Stimulated activated CD8-positive, alpha-beta memory T cell treated with anti-CD3 and anti-CD28 coated beads, Interleukin-4, amount 100 ng/mL, for 4 hours (primary cell): Measurements from ENCODE around the gene AKT1.
"Not testable (repeated sequence)": the region's sequence is repeated elsewhere in the genome, so short reads cannot be mapped to it uniquely, and the experiment has no call there.

Experiments
- DNase-seq, 2 donors: peaks; one replicate each; pipeline ENCODE4 v3.0.0-alpha.2; 2020; ENCODE audit warnings: low read depth in 2 of 2, low spot score in 1 of 2

The AKT1 gene

DNA sequence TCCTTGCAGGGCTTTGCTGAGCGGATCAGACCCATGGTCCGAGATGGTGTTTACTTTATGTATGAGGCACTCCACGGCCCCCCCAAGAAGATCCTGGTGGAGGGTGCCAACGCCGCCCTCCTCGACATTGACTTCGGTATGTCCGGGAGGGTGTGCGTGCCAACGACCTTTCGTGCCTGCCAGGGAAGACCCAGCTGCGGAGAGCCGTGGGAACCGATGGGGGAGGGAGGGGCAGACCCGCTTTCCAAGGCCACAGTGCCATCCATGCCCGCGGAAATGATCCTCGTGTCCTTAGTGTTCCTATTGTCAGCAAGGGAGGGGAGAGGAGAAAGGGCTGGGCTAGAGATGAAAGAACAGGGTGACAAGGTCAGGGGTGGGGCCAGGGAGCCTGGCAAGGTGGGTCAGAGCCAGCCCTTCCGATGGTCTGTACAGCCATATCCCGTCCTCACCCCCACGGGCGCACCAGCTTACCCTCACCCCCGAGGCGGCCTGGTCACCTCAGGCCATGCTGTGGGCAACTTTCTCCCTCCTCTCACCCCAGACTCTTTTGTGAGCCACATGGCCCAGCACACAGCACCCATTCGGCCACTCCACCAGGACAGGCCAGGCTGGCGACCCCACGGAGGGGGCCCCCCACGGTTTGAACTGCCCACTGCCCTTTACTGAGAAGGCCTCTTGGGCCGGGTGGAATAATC lies 54.3 kb downstream of the AKT1 start:
- DNase-seq: no peak

DNA sequence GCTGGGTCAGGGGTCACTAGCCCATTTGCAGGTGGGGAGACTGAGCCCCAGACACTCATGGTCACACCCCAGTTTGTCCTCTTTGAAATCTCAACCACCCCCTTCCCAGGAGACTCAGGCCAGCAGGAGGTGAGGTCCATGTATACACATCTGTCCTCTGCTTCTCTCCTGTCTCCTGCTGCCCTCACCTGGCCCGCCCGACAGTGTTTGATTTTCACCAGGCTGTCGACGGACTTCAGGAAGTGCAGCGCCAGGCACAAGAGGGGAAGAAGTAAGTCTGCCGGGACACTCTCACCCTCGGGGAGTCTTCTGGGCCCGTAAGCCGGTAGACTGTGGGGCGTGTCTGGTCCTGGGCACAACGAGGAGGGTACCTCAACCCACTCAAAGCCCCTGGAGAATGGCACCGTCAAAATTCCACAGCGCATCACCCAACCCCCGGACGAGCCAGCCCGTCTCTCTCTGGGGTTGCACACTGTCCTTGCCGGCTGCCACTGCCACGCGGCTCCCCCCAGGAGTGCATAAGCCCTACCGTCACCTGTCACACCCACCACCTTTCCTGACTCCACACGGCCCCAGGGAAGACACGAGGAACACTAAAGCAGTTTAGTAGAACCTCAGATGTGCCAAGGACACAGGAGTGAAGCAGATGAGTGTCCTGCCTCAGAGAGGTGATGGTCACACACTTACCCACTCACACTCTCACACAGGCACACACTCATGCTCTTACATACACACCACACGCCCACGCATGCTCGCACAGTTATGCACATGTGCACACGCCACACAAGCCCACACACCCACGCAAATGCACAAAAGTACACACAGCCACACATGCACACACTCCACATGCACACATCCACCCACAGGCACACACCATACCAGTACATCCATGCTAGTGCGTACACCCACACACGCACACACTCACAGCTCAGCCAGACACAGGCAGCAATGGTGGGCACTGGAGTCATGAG lies 55.7 kb downstream of the AKT1 start:
- DNase-seq: no peak

DNA sequence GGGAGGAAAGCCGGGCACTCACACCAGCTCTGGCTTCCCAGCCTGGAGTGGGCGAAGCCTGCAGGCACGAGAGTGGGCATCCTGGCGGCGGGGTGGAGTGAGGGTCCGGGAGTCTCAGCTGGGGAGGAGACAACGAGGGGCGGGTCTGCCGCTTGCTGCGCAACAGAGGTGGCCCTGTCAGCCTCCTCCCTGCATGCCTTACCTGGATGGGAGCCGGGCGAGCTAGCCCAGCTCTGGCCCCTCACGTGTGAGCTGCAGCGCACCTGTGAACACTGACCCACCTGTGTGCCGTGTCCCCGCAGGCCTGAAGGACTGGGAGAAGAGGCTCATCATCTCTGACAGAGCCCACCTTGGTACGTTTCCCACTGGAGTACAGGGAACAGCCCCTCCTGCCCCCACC lies 56.5 kb downstream of the AKT1 start:
- no peak for DNase-seq

DNA sequence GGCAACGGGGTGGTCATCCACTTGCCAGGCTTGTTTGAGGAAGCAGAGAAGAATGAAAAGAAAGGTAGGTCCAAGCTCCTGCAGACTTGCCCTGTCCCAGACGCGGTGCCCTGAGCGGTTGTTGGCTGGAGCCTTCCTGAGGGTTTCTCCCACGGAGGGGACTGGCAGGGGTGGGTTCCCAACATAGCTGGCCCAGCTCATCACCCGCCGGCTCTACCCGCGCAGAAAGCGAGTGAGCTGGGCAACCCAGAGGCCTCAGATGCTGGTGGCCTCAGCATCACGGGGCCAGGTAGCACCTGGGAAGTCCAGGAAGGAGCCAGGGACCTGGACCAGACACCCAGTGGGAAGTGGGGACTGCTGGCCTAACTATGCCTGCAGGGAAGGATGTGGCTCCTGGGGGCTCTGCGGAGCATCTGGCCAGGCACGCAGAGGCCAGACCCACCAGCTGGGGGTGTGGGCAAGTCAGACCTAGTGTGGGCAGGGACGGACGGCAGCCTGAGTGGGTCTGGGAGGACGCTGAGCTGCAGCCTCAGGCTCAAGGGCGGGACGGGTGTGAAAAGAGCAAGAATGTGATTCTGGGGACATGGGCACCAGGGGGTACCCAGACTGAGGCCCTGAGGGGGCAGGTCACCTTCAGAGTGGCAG lies 57.1 kb downstream of the AKT1 start:
- DNase-seq: no peak

DNA sequence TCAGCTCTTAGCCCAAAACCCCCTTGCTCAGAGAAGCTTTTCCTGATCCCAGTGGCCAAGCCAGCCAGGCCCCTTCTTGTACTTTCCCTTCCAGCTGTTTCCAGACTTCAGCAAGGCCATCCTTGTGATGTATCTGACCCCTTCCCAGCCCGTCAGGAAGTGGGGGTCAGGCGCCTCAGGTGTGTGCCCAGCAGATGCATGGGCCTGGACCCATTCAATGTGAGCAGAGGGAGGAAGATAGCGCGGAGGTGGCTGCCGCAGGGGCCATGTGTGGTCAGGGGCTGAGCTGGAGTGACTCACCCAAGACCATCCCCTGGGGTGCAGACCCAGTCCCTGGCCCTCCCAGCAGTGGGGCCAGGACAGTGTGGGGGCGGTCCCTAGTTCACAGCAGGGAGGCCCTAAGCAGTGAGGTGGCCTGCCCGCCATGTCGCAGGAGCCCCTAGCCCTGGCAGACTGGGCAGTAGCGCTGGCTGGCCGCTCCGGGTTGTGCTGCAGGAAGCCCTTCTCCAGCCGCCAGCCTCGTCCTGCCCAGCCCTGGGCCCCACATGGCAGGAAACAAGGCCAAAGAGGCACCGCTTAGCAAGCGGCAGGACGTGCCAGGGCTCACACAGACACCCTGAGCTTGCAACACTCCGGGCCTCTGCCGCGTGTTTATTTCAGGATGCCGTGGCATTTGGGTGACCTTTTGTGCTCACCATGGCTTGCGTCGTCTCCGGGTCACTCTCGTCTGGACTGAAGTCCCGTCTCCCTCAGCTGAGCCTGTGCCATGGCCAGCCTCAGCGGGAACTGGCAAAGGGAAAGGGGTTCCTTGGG lies 59.5 kb downstream of the AKT1 start:
- no peak for DNase-seq

DNA sequence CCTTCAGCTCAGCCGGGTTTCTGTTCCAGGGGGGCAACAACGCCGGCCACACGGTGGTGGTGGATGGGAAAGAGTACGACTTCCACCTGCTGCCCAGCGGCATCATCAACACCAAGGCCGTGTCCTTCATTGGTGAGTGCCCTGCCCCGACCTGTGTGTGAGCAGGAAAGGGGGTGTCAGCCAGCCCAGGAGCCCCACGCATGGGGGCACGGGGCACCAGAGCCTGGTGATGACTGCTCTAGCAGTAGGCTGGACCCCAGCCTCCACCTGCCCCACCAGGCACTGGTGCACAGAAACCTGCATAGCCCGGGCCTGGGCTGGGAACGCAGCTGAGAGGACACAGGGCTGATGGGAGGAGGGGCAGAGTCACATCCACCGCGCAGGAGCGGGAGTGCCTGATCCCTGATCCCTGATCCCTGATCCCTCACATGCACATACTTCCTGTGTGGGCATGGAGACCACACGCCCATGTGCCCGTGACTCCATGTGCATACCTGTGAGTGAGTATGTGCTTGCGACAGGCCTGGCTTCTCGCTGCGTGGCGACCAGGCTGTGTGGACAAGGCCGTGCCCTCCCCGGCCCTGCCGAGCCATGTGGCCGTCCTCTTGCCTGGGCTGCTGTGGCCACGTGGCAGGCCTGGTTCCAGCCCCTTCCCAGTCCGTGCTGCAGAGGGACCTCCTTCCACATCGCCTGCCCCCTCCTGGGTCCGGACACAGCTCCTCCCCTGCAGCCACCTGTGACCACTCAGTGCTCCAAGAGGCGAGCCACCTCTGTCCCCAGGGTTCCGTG lies 60.4 kb downstream of the AKT1 start:
- no peak for DNase-seq

DNA sequence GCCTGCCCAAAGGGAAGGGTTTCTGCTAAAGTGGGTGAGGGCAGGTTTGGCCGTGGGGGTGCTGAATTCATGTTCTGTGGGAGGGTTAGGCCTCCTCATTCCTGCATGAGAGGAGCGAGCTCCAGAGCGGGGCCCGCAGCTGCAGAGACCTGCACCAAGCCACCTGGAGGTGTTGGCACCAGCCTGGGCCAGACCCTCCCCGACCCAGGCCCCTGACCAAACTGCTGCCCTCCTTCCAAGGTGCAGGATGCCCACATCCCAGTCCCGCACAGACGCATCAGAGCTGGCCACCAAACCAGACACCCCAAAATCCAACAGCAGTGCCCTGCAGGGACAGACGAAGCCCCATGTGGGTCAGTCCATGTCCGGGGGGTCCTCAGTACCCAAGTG lies 61.0 kb downstream of the AKT1 start:
- DNase-seq: no peak

DNA sequence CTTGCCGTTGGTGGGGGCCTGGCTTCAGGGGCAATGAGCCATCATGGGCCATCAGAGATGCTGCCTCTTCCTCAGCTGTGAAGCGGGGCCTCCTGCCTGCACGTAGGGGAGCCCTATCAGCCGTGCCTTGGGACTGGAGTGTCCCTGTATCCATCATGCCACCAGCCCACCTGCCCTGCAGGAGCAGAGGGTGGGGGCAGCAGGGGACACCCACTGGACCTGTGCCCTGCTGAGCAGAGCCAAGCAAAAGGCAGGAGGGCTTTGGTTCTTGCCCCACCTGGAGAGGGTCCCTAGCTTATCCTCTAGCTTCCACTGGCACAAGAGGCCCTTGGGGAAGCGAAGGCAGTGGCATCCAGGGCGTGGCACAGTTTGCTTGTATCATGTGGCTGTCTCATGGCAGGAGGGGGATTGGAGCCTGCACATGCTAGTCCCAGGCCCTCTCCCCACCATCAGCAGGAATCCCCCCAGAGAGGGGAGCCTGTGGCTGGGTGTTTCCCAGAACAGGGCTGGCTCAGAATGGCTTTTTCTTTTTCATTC lies 61.4 kb downstream of the AKT1 start:
- no peak for DNase-seq

DNA sequence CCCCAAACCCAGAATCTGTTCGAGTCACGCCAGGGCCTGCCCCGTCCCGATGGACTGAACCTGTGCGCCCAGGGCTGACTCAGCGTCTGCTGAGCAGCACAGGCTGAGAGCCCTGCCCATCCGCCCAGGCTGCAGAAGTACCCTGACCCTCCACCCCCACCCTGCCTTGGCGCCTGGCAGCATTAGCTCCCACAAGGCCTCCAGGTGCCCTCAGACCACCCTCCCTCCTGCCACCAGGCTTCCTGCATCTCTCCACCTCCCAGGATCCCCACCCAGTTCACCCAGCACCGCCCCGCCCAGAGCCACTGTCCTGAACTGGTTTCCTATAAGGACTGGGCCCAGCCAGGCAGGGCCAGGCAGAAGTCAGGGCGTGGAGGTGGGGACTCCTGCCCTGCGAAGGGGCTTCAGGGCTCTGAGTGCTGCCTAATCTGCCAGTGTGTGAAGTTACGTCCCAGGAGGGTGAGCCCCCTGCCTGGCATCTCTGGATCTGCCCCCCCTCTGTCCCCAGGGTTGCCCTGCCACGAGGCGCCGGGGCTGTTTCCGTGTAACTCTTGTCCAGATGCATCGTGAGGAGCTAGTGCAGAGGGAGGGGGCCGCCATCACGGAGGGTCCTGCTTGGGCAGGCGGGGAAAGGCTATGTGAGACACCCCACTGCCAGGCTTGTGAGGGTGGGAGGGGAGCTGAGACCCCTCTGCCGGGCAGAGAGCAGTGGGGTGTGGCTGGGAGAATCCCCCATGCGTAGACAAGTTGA lies 62.4 kb downstream of the AKT1 start:
- DNase-seq: no peak

DNA sequence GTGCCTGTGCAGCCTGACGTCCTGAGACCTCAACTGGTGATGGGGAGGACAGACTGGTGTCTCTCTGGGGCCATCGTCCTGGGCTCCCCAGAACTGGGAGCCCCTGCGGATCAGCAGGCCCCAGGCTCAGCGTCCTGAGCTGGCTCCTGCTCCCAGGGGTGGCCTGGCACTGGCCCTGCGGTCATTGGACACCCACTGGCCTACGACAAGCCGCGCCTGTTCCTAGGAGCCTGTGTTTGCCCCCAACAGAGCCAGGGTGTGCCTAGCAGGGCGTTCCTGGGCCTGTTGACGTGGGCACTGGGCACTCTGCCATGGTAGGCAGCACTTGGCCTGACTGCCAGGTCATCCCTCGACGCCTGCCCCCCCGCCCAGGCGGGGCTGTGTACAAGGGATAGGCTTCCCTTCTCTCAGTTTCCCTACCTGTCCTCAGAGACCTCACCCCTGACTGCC lies 63.2 kb downstream of the AKT1 start:
- no peak for DNase-seq

DNA sequence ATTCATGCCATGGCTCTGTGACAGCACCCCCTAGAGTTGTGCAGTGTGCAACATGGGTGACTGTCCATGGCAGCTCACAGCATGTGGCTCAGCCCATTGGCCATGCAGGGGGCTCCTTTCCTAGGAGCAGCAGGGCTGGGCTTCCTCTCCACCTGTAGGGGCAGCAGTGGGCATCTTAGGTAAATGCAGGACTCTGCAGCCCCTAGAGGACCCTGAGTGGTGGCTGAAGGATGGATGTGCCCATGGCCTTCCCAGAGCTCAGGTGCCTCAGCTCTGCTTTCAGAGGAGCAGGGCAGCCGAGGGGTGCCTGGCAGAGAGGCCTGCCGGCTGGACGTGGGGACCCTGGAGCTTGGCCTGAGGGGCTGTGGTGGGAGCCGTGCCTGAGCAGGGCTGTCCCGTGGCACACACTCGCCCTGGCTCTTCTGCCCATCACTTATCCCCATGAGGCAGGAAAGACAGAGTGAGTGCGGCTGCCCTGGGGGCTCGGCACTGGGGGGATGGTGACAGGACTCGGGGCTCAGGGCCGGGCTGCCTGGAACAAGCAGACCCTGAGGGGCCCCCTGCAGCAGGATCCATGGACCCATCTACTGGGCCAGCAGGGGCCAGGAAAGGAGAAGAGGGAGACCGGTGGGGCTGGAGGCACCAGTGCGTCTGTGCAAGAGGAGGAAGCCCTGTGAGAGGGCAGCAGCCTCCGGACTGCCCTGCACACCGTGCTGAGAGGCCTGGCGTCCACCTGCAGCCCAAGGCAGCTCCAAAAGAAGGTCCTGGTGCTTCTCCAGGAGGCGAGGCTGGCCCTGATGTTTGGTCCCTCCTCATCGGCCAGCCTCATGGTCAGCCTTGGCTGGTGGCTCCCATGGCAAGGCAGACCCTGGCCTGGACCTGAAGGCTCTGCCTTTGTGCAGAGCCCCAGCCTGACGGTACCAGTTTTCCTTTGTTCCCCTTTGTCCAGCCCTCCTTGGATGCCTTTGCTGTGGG lies 63.9 kb downstream of the AKT1 start:
- no peak for DNase-seq

DNA sequence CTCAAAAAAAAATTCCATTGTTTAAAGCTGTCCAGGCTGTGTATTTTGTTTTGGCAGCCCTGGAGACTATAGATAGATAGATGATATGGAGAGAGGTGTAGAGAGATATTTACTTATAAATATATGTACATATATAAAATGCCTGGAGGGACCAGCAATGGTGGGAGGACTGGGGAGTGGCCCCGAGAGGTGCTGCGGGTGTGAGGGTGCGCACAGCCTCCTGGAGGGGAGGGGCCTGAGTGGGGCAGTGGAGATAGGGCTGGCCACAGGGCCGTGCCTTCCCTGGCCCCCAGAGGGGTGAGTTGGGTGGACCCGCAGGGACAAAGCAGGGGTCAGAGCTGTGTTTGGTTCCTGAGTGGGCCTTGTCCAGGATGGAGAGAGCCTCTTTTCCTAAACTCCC lies 65.1 kb downstream of the AKT1 start:
- DNase-seq: no peak

DNA sequence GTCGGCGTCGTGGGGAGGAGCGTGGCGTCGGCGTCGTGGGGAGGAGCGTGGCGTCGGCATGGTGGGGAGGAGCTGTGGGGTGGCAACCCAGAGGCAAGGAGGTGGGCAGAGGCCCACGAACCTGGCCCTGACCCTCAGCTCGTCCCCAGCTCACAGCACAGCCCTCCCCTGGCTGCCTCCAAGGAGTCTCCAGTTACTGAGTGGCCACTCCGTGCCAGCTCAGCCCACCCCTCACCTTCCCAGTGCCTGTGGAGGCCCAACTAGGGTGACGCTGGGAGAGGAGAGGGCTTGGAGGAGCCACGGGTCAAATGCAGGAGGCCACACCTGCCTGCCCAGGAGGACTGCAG lies 65.7 kb downstream of the AKT1 start:
- no peak for DNase-seq

DNA sequence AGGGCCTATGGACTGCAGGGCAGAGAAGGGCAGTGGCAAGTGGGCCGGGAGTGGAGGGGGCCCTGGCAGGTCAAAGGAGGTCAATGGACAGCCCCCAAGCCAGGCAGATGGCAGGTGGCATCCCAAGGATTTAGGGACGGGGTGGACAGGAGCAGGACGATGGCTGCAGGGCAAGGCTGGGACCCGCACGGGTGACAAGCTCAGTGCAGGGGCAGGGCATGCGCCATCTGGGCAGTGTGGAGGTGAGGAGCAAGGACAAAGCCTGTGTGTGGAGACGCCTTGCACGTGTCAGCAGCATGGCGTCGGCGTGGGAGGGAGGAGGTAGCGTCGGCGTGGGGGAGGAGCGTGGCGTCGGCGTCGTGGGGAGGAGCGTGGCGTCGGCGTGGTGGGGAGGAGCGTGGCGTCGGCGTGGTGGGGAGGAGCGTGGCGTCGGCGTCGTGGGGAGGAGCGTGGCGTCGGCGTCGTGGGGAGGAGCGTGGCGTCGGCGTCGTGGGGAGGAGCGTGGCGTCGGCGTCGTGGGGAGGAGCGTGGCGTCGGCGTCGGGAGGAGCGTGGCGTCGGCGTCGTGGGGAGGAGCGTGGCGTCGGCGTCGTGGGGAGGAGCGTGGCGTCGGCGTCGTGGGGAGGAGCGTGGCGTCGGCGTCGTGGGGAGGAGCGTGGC lies 66.2 kb downstream of the AKT1 start:
- not testable (repeated sequence) for DNase-seq

DNA sequence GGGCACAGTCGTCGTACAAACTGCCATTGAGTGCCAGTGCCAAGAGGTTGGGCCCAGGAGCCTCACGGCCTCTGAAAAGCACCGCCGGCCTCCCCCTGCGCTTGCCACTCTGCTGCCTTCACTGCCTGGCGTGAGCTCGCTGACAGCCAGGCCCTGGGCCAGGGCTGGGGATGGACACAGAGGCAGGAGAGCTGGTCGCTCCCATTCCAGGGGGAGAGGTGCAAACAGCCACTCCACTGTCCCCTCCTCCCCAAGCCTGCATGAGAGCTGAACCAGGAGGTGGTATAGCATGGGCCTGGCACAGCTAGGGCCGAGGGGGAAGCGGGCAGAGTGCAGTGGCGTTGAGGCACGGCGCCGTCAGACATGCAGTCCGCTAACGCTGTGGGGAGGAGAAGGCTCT lies 66.9 kb downstream of the AKT1 start:
- DNase-seq: no peak

DNA sequence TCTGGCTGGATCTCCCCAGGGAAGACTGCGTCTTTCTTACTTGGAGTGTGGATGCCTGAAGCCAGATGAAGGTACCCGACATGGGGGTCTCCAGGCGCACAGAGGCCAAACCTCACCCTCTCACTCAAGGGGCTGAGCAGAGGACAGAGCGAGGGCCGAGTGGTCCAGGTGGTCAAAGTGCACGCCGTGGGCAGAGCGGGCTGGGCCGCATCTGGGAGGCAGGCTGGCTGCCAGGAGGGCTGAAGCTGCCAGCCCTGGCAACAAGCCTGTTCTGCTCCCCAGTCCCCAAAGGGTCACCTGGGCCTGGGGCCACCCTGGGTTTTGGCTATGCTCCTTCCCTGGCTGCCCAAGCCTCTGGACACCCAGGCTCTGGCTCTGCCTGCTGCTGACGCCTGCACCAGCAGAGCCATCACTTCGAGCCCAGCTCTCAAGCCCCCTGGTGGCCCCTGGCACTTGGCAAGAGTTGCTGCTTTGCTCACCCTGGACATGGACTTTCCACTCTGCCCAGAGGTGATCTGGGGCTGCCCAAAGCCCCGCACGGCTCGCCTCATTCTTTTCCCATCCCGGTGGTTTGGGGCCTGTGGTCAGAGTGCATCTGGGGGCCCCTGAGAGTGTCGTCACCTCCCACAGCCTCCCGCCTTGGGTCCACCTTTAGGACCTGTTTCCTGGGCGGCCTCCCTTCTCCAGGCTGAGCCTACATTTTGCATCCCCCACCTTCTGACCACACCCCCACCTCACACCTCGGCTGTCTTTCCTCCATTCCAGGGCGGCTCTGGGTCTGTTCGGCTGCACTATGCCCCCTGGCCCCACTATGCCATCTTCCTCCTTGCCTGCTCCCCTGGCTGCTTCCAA lies 68.7 kb downstream of the AKT1 start:
- DNase-seq: no peak
